Fibroblast of peridontal ligament (primary cell): ENCODE measurements around the gene CDH23.
"Not testable (repeated sequence)": the region's sequence is repeated elsewhere in the genome, so short reads cannot be mapped to it uniquely, and the experiment has no call there.

Source experiments
- DNase-seq: peaks from one replicate; pipeline ENCODE4 v3.0.0-alpha.2; 2010; ENCODE audit errors: extremely low read depth

The CDH23 gene

GRCh38 chr10:71850021-71850742 lies 453.5 kb downstream of the CDH23 start:
- no peak for DNase-seq

- DNase-seq, result peak; percentile 97
Measured at GRCh38 chr10:71850743-71851464, 454.2 kb downstream of the CDH23 start, which contains the start of gene PSAP. PSAP (minus strand) TSS chr10:71851251; CDS start chr10:71851221, 30 bp downstream.

GRCh38 chr10:71851465-71852095 lies 454.9 kb downstream of the CDH23 start:
- not testable (repeated sequence) for DNase-seq

- no peak for DNase-seq
Measured at GRCh38 chr10:71852355-71852937, 455.7 kb downstream of the CDH23 start.

GRCh38 chr10:71854031-71854430 lies 457.3 kb downstream of the CDH23 start:
- DNase-seq, result peak; percentile 75

GRCh38 chr10:71856619-71857018 lies 459.9 kb downstream of the CDH23 start:
- no peak for DNase-seq

GRCh38 chr10:71857934-71858890 lies 461.5 kb downstream of the CDH23 start:
- DNase-seq, result no peak

- peak; percentile 100 for DNase-seq
Measured at GRCh38 chr10:71860243-71861029, 463.7 kb downstream of the CDH23 start.

GRCh38 chr10:71863203-71863602 lies 466.5 kb downstream of the CDH23 start:
- no peak for DNase-seq

- DNase-seq, result peak; percentile 75
Measured at GRCh38 chr10:71864911-71865361, 468.2 kb downstream of the CDH23 start.
